SK-N-SH (cell line): ENCODE measurements around the gene NCAM1.

Source experiments
- EZH2phosphoT487 ChIP-seq: fragments of 200-600 bp; sonication (generic); IDR thresholded peaks from 2 replicates; pipeline ENCODE4 v1.6.1; 2017; ENCODE audit warnings: low read depth, mixed run types, mild to moderate bottlenecking, antibody characterized with exemption, moderate library complexity, borderline replicate concordance
- FOXJ3 ChIP-seq: sonication (generic); formaldehyde crosslinking; IDR thresholded peaks from 2 replicates; pipeline ENCODE4 v1.5.1; 2020; ENCODE audit warnings: mild to moderate bottlenecking, missing genetic modification reagents
- GABPA ChIP-seq: IDR thresholded peaks from 2 replicates; pipeline ENCODE4 v1.4.0; 2012; ENCODE audit warnings: low read depth, mild to moderate bottlenecking
- MAX ChIP-seq: IDR thresholded peaks from 2 replicates; pipeline ENCODE4 v1.4.0; 2012; ENCODE audit warnings: low read depth
- RCOR1 ChIP-seq: fragments of 150-350 bp; IDR thresholded peaks from 2 replicates; pipeline ENCODE4 v1.6.1; 2017; ENCODE audit warnings: antibody characterized with exemption, low read length
- RXRA ChIP-seq: IDR thresholded peaks from 2 replicates; pipeline ENCODE4 v1.4.0; 2012; ENCODE audit warnings: low read depth, mild to moderate bottlenecking, borderline replicate concordance
- TEAD4 ChIP-seq: IDR thresholded peaks from 2 replicates; pipeline ENCODE4 v1.4.0; 2012; ENCODE audit warnings: mild to moderate bottlenecking, borderline replicate concordance; ENCODE audit not compliant: insufficient read depth
- YY1 ChIP-seq: IDR thresholded peaks from 2 replicates; pipeline ENCODE4 v1.4.0; 2012; ENCODE audit warnings: low read depth, mild to moderate bottlenecking
- TF ChIP-seq, protein P1 (sequence below): fragments of 200-600 bp; sonication (generic); IDR thresholded peaks from 2 replicates; pipeline ENCODE4 v1.6.1; 2017; ENCODE audit warnings: antibody characterized with exemption, mild to moderate bottlenecking, moderate library complexity
- TF ChIP-seq, protein P2 (sequence below): IDR thresholded peaks from 2 replicates; pipeline ENCODE4 v1.6.1; 2012; ENCODE audit warnings: mild to moderate bottlenecking, low read depth, low read length, moderate library complexity

DNA sequence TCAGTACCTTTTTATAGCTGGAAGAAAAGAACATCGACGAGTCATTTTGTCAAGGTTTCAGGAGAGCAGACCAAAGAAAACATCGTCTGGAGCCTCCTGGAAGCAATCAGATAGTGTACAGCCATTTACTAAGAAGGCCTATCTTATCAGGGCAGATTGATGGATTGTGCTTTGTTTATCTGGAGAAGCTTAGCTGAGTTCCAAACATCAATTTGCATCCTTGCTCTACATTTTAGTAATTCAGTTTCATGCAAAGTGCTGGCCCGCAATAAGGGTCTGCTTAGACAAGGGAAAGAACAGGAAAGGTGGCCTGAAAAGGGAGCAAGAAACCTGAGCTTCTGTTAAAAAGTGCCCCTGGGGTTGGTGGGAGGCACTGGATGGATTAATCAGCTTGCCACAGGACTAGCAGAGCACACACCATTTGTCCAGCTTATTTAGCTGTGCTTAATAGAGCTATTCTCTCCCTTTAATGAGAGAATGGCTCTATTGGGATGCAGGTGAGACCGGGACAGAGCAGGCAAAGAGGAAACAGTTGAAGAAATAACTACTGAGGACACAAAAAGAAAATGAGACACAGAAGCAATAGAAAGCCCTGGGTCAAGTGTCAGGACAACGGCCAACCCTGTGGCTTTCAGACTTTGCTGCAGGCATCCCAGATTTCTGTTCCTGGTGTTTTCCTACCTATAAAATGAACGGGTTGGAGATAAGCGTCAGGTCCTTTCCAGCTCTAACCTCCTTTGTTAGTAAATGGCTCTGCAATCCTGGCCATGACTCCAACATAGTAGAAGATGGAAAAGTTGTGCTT is 231.1 kb downstream of the NCAM1 start:
- TF ChIP-seq GABPA (no peak), EZH2phosphoT487 (no peak), YY1 (no peak), MAX (no peak), FOXJ3 (peak; percentile 72; the same call in 1 of the 2 replicates), TEAD4 (no peak), RCOR1 (0 out of 2 replicates have a peak, but pooled peaks have one; percentile 45), RXRA (no peak)
- TF ChIP-seq, protein P1, sequence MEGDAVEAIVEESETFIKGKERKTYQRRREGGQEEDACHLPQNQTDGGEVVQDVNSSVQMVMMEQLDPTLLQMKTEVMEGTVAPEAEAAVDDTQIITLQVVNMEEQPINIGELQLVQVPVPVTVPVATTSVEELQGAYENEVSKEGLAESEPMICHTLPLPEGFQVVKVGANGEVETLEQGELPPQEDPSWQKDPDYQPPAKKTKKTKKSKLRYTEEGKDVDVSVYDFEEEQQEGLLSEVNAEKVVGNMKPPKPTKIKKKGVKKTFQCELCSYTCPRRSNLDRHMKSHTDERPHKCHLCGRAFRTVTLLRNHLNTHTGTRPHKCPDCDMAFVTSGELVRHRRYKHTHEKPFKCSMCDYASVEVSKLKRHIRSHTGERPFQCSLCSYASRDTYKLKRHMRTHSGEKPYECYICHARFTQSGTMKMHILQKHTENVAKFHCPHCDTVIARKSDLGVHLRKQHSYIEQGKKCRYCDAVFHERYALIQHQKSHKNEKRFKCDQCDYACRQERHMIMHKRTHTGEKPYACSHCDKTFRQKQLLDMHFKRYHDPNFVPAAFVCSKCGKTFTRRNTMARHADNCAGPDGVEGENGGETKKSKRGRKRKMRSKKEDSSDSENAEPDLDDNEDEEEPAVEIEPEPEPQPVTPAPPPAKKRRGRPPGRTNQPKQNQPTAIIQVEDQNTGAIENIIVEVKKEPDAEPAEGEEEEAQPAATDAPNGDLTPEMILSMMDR = no peak
- TF ChIP-seq, protein P2, sequence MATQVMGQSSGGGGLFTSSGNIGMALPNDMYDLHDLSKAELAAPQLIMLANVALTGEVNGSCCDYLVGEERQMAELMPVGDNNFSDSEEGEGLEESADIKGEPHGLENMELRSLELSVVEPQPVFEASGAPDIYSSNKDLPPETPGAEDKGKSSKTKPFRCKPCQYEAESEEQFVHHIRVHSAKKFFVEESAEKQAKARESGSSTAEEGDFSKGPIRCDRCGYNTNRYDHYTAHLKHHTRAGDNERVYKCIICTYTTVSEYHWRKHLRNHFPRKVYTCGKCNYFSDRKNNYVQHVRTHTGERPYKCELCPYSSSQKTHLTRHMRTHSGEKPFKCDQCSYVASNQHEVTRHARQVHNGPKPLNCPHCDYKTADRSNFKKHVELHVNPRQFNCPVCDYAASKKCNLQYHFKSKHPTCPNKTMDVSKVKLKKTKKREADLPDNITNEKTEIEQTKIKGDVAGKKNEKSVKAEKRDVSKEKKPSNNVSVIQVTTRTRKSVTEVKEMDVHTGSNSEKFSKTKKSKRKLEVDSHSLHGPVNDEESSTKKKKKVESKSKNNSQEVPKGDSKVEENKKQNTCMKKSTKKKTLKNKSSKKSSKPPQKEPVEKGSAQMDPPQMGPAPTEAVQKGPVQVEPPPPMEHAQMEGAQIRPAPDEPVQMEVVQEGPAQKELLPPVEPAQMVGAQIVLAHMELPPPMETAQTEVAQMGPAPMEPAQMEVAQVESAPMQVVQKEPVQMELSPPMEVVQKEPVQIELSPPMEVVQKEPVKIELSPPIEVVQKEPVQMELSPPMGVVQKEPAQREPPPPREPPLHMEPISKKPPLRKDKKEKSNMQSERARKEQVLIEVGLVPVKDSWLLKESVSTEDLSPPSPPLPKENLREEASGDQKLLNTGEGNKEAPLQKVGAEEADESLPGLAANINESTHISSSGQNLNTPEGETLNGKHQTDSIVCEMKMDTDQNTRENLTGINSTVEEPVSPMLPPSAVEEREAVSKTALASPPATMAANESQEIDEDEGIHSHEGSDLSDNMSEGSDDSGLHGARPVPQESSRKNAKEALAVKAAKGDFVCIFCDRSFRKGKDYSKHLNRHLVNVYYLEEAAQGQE = no peak
